ENCODE results near the gene RPL38. TPM values are rescaled to one million over a fixed set of nuclear protein-coding genes. Genes with fewer than 3 reads are reported as not detected.

RPL38 gene
- polyA plus RNA-seq, 1 of the 3 experiments (the other 2 are of a cell fraction) = 4,154 TPM

GRCh38 chr17:74227271-74228080, 24.0 kb downstream of the RPL38 start:
- no peak overlapping the region for H2AFZ ChIP-seq (ENCODE audit: low read depth)
- H3K27ac ChIP-seq (ENCODE audit: low read depth in 2 of 2, low read length in 1 of 2) = no peak overlapping the region
- no peak overlapping the region for H3K9ac ChIP-seq
- ChIA-PET POLR2A (interaction anchor here (0.7 kb wide), 1 partner anchor 14 kb away, joined by 5 read pairs; no protein-coding TSS in a partner anchor), CTCF (interaction anchor here (1.1 to 2.5 kb wide), 4 partner anchors 9 to 69 kb away, joined by 3 to 6 read pairs (median 4); no protein-coding TSS in a partner anchor)
- no peak for DNase-seq
- 86% methylated on average over 10 of the region's 10 CpGs for WGBS (ENCODE audit: low lambda C conversion rate)
- H4K20me1 ChIP-seq (ENCODE audit: insufficient read depth) = no peaks in the 10 kb centered on the region
- no peaks in the 10 kb centered on the region for H3K9me2 ChIP-seq
- no peaks in the 10 kb centered on the region; a peak in 1 of 4 replicates for H3K4me1 ChIP-seq (ENCODE audit: control insufficient read depth in 1 of 2, insufficient read depth in 2 of 2, low read depth in 1 of 2, low read length in 1 of 2)
- H3K36me3 ChIP-seq (replicated peaks in 1 of 2; ENCODE audit: control insufficient read depth in 1 of 2, insufficient read depth in 2 of 2, low read length in 1 of 2) = no peaks in the 10 kb centered on the region
- no peak overlapping the region for H3K4me3 ChIP-seq (ENCODE audit: low read depth in 2 of 2, low read length in 1 of 2)
- H3K27me3 ChIP-seq (ENCODE audit: insufficient read depth) = no peaks in the 10 kb centered on the region
- no peaks in the 10 kb centered on the region for H3K9me3 ChIP-seq
- H3F3A ChIP-seq (replicated peaks; ENCODE audit: insufficient read depth) = no peaks in the 10 kb centered on the region
- H3K79me2 ChIP-seq (ENCODE audit: insufficient read depth) = no peaks in the 10 kb centered on the region
- no peak overlapping the region for H3K4me2 ChIP-seq
- TF ChIP-seq, protein P1, sequence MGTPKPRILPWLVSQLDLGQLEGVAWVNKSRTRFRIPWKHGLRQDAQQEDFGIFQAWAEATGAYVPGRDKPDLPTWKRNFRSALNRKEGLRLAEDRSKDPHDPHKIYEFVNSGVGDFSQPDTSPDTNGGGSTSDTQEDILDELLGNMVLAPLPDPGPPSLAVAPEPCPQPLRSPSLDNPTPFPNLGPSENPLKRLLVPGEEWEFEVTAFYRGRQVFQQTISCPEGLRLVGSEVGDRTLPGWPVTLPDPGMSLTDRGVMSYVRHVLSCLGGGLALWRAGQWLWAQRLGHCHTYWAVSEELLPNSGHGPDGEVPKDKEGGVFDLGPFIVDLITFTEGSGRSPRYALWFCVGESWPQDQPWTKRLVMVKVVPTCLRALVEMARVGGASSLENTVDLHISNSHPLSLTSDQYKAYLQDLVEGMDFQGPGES (IDR thresholded peaks at IDR 0.05; ENCODE audit: low read depth, low read length) = no peak
- TF ChIP-seq FOSL2 (IDR thresholded peaks at IDR 0.05; ENCODE audit: borderline replicate concordance, low read depth) = no peak
- TF ChIP-seq, protein P2, sequence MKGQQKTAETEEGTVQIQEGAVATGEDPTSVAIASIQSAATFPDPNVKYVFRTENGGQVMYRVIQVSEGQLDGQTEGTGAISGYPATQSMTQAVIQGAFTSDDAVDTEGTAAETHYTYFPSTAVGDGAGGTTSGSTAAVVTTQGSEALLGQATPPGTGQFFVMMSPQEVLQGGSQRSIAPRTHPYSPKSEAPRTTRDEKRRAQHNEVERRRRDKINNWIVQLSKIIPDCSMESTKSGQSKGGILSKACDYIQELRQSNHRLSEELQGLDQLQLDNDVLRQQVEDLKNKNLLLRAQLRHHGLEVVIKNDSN (IDR thresholded peaks at IDR 0.05; ENCODE audit: borderline replicate concordance, low read depth) = no peak
- TF ChIP-seq, protein P3, sequence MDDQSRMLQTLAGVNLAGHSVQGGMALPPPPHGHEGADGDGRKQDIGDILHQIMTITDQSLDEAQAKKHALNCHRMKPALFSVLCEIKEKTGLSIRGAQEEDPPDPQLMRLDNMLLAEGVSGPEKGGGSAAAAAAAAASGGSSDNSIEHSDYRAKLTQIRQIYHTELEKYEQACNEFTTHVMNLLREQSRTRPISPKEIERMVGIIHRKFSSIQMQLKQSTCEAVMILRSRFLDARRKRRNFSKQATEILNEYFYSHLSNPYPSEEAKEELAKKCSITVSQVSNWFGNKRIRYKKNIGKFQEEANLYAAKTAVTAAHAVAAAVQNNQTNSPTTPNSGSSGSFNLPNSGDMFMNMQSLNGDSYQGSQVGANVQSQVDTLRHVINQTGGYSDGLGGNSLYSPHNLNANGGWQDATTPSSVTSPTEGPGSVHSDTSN (IDR thresholded peaks at IDR 0.05) = no peak
- TF ChIP-seq, protein P4, sequence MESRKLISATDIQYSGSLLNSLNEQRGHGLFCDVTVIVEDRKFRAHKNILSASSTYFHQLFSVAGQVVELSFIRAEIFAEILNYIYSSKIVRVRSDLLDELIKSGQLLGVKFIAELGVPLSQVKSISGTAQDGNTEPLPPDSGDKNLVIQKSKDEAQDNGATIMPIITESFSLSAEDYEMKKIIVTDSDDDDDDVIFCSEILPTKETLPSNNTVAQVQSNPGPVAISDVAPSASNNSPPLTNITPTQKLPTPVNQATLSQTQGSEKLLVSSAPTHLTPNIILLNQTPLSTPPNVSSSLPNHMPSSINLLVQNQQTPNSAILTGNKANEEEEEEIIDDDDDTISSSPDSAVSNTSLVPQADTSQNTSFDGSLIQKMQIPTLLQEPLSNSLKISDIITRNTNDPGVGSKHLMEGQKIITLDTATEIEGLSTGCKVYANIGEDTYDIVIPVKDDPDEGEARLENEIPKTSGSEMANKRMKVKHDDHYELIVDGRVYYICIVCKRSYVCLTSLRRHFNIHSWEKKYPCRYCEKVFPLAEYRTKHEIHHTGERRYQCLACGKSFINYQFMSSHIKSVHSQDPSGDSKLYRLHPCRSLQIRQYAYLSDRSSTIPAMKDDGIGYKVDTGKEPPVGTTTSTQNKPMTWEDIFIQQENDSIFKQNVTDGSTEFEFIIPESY (IDR thresholded peaks at IDR 0.05; ENCODE audit: borderline replicate concordance, low read depth) = no peak
- TF ChIP-seq, protein P5, sequence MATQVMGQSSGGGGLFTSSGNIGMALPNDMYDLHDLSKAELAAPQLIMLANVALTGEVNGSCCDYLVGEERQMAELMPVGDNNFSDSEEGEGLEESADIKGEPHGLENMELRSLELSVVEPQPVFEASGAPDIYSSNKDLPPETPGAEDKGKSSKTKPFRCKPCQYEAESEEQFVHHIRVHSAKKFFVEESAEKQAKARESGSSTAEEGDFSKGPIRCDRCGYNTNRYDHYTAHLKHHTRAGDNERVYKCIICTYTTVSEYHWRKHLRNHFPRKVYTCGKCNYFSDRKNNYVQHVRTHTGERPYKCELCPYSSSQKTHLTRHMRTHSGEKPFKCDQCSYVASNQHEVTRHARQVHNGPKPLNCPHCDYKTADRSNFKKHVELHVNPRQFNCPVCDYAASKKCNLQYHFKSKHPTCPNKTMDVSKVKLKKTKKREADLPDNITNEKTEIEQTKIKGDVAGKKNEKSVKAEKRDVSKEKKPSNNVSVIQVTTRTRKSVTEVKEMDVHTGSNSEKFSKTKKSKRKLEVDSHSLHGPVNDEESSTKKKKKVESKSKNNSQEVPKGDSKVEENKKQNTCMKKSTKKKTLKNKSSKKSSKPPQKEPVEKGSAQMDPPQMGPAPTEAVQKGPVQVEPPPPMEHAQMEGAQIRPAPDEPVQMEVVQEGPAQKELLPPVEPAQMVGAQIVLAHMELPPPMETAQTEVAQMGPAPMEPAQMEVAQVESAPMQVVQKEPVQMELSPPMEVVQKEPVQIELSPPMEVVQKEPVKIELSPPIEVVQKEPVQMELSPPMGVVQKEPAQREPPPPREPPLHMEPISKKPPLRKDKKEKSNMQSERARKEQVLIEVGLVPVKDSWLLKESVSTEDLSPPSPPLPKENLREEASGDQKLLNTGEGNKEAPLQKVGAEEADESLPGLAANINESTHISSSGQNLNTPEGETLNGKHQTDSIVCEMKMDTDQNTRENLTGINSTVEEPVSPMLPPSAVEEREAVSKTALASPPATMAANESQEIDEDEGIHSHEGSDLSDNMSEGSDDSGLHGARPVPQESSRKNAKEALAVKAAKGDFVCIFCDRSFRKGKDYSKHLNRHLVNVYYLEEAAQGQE (IDR thresholded peaks at IDR 0.05; ENCODE audit: low read depth, low read length) = no peak
- no peak for TF ChIP-seq NFIC (IDR thresholded peaks at IDR 0.05; ENCODE audit: borderline replicate concordance)
- no peak for TF ChIP-seq NRF1 (IDR thresholded peaks at IDR 0.05; ENCODE audit: low read depth, low read length)
- no peak for TF ChIP-seq GABPA (IDR thresholded peaks at IDR 0.05; ENCODE audit: low read depth)
- no peak for TF ChIP-seq MXI1 (IDR thresholded peaks at IDR 0.05; ENCODE audit: low read depth, low read length)
- TF ChIP-seq MAX (IDR thresholded peaks at IDR 0.05; ENCODE audit: low read depth) = no peak
- TF ChIP-seq ELF1 (IDR thresholded peaks at IDR 0.05) = no peak
- TF ChIP-seq MEF2A (IDR thresholded peaks at IDR 0.05; ENCODE audit: borderline replicate concordance, low read depth) = no peak
- no peak for TF ChIP-seq RCOR1 (IDR thresholded peaks at IDR 0.05; ENCODE audit: low read length)
- TF ChIP-seq CTCF (IDR thresholded peaks at IDR 0.05) = no peak
- TF ChIP-seq RAD21 (IDR thresholded peaks at IDR 0.05; ENCODE audit: low read length) = no peak
- TF ChIP-seq SMC3 (IDR thresholded peaks at IDR 0.05; ENCODE audit: low read depth, low read length) = no peak
- TF ChIP-seq RFX5 (IDR thresholded peaks at IDR 0.05; ENCODE audit: low read length) = no peak

Measured in SK-N-SH (cell line).